ENCODE data around the gene RAET1G.
"Not testable (repeated sequence)": the region's sequence is repeated elsewhere in the genome, so short reads cannot be mapped to it uniquely, and the experiment has no call there.

Gene RAET1G

DNA sequence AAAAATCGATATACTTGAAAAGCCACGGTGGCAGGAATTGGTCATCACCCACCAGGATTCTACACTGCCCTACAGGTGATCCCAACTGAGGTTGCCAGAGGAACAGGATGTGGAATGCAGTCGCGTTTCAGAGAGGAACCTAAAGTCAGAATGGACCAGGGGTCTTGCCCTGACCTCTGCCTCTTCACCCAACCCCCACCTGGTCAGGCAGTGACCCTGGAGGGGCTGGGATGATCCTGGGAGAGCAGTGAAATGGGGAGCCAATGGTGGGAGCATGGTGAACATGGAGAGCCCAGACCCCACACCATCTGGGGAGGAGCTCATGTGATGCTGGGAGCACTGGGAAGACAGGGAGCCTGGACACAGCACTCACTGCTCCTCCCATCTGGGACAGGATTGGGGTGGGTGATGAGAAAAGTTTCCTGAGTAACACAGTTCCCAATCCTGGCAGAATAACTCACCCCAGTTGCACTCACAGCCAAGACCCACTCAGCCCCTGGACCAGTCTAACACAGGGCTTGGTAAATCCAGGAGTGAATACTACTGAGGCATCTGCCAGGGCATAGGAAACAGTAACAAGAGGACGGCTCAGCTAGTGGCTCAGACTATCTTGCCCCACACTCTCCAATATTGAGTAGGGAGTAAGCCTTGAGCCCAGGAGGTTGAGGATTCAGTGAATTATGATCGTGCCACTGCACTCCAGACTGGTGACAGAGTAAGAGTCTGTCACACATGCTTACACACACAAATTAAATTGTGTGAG is 17.2 kb upstream of the RAET1G start:
- Histone ChIP-seq H3K9me3 (ENCODE audit: control insufficient read depth in 1 of 2, low read length in 2 of 2) (no peaks in the 10 kb centered on the region), H3K27ac (ENCODE audit: low read length) (no peak overlapping the region), H3K27me3 (ENCODE audit: low read depth, low read length) (peaks cover 58% of the 10 kb centered on the region), H3K4me3 (ENCODE audit: low read depth in 1 of 2, low read length in 2 of 2) (no peak overlapping the region), H3K4me1 (ENCODE audit: control insufficient read depth in 1 of 2, insufficient read depth in 2 of 2, low read length in 2 of 2) (peaks cover 5 to 24% of the 10 kb centered on the region in 2 donors), H3K36me3 (ENCODE audit: control insufficient read depth in 1 of 2, insufficient read depth in 2 of 2, low read length in 2 of 2) (no peaks in the 10 kb centered on the region)

DNA sequence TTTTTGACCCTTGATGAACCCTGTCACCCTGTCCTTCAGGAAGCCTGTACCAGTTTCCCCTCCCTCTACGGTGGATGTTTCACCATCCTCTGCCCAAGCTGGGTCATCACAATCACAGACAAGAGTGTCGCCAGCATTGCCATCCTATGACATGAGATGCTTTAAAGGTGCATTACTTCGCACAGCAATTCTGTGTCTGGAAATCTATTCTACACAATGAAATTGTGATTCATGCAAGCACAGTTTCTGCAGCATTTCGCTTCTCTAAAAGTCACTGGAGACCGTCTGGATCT is 16.4 kb upstream of the RAET1G start:
- Histone ChIP-seq H3K4me1 (ENCODE audit: control insufficient read depth in 1 of 2, insufficient read depth in 2 of 2, low read length in 2 of 2) (peaks cover 5 to 24% of the 10 kb centered on the region in 2 donors), H3K4me3 (ENCODE audit: low read depth in 1 of 2, low read length in 2 of 2) (no peak overlapping the region), H3K9me3 (ENCODE audit: control insufficient read depth in 1 of 2, low read length in 2 of 2) (no peaks in the 10 kb centered on the region), H3K27me3 (ENCODE audit: low read depth, low read length) (peaks cover 66% of the 10 kb centered on the region), H3K27ac (ENCODE audit: low read length) (no peak overlapping the region), H3K36me3 (ENCODE audit: control insufficient read depth in 1 of 2, insufficient read depth in 2 of 2, low read length in 2 of 2) (no peaks in the 10 kb centered on the region)

DNA sequence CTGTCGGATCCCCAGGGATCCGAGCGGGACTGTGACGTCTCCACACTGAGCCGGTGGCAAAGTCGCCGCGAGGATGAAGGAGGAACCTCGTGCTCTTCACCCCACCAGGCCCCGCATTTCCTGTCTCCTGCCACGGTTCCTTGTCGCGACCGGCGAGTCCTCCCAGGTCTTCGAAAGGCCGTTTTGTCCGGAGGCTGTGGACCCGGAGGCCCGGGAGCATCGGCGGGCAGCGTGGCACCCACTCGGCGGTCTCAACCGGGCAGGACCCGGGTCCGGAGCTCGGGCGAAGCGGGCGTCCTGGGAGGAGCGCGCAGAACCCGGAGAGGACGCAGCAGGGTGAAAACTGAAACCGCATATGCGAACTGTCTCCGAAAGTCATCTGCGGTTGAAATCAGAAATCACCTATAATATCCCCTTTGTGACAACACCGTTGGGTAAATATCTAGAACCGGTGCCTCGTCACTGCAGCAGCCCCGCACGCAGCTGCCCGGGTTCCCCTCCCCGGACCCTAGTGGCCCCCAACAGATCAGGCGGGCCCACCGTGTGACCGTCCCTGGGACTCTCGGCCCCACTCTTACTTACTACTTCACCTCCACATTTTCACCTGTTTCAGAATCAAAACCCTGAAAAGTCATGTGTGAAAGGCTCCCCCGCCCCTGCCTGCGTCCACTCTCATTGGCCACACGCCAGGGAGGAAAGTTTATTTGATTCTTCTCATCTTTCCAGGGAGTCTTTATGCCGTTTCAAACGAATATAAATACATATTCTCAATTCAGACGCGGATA is 15.8 kb upstream of the RAET1G start:
- no peaks in the 10 kb centered on the region for H3K36me3 ChIP-seq (ENCODE audit: control insufficient read depth in 1 of 2, insufficient read depth in 2 of 2, low read length in 2 of 2)
- peaks cover 5 to 24% of the 10 kb centered on the region in 2 donors for H3K4me1 ChIP-seq (ENCODE audit: control insufficient read depth in 1 of 2, insufficient read depth in 2 of 2, low read length in 2 of 2)
- no peaks in the 10 kb centered on the region for H3K9me3 ChIP-seq (ENCODE audit: control insufficient read depth in 1 of 2, low read length in 2 of 2)
- peaks cover 67% of the 10 kb centered on the region for H3K27me3 ChIP-seq (ENCODE audit: low read depth, low read length)
- H3K4me3 ChIP-seq (ENCODE audit: low read depth in 1 of 2, low read length in 2 of 2) = peak overlapping the region; percentile 2 to 58
- no peak overlapping the region for H3K27ac ChIP-seq (ENCODE audit: low read length)

DNA sequence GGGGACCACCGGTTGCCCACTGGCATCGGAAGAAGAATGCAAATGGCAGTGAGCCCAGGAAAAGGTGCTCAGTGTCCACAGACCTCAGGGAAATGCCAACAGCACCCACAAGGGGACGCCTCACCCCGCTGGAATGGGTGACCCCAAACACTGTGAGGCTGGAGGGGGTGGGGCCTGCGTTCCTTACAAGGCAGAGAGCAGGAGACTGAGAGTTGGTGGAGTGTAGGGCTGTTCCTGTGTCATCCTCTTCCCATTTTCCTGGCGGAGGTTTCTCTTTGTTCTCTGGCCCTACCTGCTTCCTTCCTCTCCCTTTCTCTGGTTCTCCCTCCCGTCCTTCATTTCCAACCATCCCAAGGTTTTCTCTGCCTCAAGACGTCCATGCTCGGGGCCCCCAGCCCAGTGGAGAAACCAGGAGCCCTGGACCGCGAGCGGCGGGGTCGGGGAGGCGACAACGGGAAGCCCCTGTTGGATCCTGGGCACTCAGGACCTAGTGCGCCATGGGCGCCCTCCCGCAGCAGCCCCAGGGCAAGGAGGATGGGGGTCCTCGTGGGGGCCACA is 15.2 kb upstream of the RAET1G start:
- peaks cover 70% of the 10 kb centered on the region for H3K27me3 ChIP-seq (ENCODE audit: low read depth, low read length)
- peaks cover 5 to 24% of the 10 kb centered on the region in 2 donors for H3K4me1 ChIP-seq (ENCODE audit: control insufficient read depth in 1 of 2, insufficient read depth in 2 of 2, low read length in 2 of 2)
- not testable (repeated sequence) for H3K9me3 ChIP-seq (ENCODE audit: control insufficient read depth in 1 of 2, low read length in 2 of 2); H3K27ac ChIP-seq (ENCODE audit: low read length); H3K36me3 ChIP-seq (ENCODE audit: control insufficient read depth in 1 of 2, insufficient read depth in 2 of 2, low read length in 2 of 2)
- H3K4me3 ChIP-seq (ENCODE audit: low read depth in 1 of 2, low read length in 2 of 2) = peak overlapping the region; percentile 2 to 58

DNA sequence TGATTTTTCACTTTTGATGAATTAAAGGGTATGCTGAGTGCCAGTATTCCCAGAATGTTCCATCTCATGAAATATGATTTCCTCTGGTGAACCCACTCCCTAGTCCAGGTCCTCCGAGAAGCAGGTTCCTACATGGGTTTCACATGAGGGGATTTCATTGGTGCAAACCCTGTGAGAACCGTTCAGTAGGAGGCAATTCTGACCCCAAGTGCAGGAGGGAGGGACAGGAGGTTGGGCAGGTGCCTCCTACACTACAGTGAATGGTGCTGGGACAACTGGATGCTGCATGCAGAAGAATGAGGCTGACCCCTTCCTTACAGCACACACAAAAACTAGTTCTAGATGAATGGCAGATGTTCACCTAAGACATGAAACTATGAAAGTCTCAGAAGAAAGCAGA is 13.8 kb upstream of the RAET1G start:
- Histone ChIP-seq H3K27ac (ENCODE audit: low read length) (no peak overlapping the region), H3K4me3 (ENCODE audit: low read depth in 1 of 2, low read length in 2 of 2) (no peak overlapping the region), H3K4me1 (ENCODE audit: control insufficient read depth in 1 of 2, insufficient read depth in 2 of 2, low read length in 2 of 2) (peaks cover 5 to 19% of the 10 kb centered on the region in 2 donors), H3K36me3 (ENCODE audit: control insufficient read depth in 1 of 2, insufficient read depth in 2 of 2, low read length in 2 of 2) (no peaks in the 10 kb centered on the region), H3K27me3 (ENCODE audit: low read depth, low read length) (peaks cover 73% of the 10 kb centered on the region), H3K9me3 (ENCODE audit: control insufficient read depth in 1 of 2, low read length in 2 of 2) (no peaks in the 10 kb centered on the region)

DNA sequence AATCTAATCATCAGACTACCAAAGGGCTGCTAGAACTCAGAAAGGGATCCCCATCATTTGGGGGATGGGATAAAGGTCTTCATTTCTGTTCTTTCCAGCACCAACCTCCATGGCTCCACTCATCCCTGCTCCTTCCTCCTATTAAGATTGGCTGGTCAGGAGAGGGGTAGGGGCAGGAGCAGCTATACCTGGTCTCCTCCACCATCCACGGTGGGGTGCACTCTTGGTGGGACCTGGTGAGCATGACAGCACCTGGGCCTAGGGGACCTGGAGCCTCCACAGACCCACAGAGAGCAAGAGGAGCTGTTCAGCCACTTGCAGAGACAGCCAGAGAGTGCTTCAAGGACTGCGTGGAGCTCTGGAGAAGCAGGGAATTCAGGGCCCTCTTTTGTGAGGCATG is 12.7 kb upstream of the RAET1G start:
- H3K9me3 ChIP-seq (ENCODE audit: control insufficient read depth in 1 of 2, low read length in 2 of 2) = no peaks in the 10 kb centered on the region
- H3K4me3 ChIP-seq (ENCODE audit: low read depth in 1 of 2, low read length in 2 of 2) = no peak overlapping the region
- no peak overlapping the region for H3K27ac ChIP-seq (ENCODE audit: low read length)
- H3K36me3 ChIP-seq (ENCODE audit: control insufficient read depth in 1 of 2, insufficient read depth in 2 of 2, low read length in 2 of 2) = no peaks in the 10 kb centered on the region
- peaks cover 5 to 11% of the 10 kb centered on the region in 2 donors for H3K4me1 ChIP-seq (ENCODE audit: control insufficient read depth in 1 of 2, insufficient read depth in 2 of 2, low read length in 2 of 2)
- H3K27me3 ChIP-seq (ENCODE audit: low read depth, low read length) = peaks cover 71% of the 10 kb centered on the region

GRCh38 chr6:149935246-149935645 is 12.3 kb upstream of the RAET1G start:
- Histone ChIP-seq H3K4me3 (ENCODE audit: low read depth in 1 of 2, low read length in 2 of 2) (no peak overlapping the region), H3K4me1 (ENCODE audit: control insufficient read depth in 1 of 2, insufficient read depth in 2 of 2, low read length in 2 of 2) (peaks cover 5 to 11% of the 10 kb centered on the region in 2 donors), H3K27ac (ENCODE audit: low read length) (no peak overlapping the region), H3K9me3 (ENCODE audit: control insufficient read depth in 1 of 2, low read length in 2 of 2) (no peaks in the 10 kb centered on the region), H3K36me3 (ENCODE audit: control insufficient read depth in 1 of 2, insufficient read depth in 2 of 2, low read length in 2 of 2) (no peaks in the 10 kb centered on the region), H3K27me3 (ENCODE audit: low read depth, low read length) (peaks cover 66% of the 10 kb centered on the region)

DNA sequence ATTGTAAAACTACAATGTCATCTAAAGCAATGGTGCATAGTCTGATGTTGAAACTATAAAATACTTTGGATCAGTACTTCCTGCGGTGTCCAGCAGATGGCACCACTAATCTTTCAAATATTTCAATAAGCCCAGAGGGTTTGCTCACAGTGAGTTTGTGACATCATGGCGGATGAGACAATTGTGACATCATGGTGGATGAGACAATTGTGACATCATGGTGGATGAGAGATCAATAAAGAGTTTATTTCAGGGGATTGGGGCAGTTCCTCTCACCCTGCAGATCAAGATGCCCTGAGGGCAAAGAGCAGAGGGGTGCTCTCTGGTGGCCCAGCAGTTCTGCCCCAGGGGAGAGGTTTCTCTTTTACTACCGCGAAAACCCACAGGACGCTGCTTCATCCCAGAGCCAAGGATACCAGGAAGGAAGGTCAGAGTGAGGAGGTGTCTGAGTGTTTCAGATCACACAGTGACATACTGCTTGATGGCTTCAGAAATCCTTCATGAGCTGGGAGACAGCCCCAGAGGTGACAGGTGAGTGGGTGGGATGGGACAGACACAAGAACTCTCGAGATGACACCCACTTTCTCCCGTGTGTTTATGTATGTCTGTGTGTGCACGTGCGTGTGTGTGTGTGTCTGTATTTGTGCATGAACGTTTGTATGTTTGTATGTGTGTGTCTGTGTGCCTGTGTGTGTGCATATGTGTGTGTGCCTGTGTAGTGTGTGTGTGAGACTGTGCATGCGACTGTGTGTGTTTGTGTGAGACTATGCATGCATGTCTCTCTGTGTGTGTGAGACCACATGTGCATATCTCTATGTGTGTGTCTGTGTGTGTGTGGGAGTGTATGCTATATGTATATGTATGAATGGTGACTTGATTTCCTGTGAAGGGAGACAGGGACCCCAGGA is 11.6 kb upstream of the RAET1G start:
- Histone ChIP-seq H3K27me3 (ENCODE audit: low read depth, low read length) (peaks cover 62% of the 10 kb centered on the region), H3K27ac (ENCODE audit: low read length) (no peak overlapping the region)

DNA sequence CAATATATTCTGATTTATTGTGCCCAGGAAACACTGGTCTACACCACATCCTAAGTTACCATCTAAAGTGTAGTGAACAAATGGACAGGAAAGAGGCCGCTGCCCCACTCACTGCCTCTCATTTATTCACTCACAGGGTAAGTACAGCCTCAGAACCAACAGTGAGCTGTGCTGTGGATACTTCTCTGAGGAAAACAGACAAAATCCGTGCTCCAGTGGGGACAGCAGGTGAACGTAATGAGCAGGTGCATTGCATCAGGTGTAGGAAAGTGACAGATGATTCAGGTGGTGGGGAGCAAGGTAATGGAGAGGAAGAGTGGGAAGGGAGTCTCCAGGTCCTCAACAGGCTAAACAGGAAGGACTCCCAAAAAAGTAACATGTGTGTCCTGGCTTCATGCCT is 10.5 kb upstream of the RAET1G start:
- Histone ChIP-seq H3K9me3 (ENCODE audit: control insufficient read depth in 1 of 2, low read length in 2 of 2) (no peaks in the 10 kb centered on the region), H3K36me3 (ENCODE audit: control insufficient read depth in 1 of 2, insufficient read depth in 2 of 2, low read length in 2 of 2) (no peaks in the 10 kb centered on the region), H3K27me3 (ENCODE audit: low read depth, low read length) (peaks cover 57% of the 10 kb centered on the region), H3K27ac (ENCODE audit: low read length) (no peak overlapping the region), H3K4me1 (ENCODE audit: control insufficient read depth in 1 of 2, insufficient read depth in 2 of 2, low read length in 2 of 2) (peaks cover 4% of the 10 kb centered on the region in 2 donors), H3K4me3 (ENCODE audit: low read depth in 1 of 2, low read length in 2 of 2) (no peak overlapping the region)

More for the DNA sequence above, 11.6 kb upstream of the RAET1G start:
- Histone ChIP-seq H3K9me3 (ENCODE audit: control insufficient read depth in 1 of 2, low read length in 2 of 2) (no peaks in the 10 kb centered on the region), H3K36me3 (ENCODE audit: control insufficient read depth in 1 of 2, insufficient read depth in 2 of 2, low read length in 2 of 2) (no peaks in the 10 kb centered on the region), H3K4me1 (ENCODE audit: control insufficient read depth in 1 of 2, insufficient read depth in 2 of 2, low read length in 2 of 2) (peaks cover 5 to 11% of the 10 kb centered on the region in 2 donors), H3K4me3 (ENCODE audit: low read depth in 1 of 2, low read length in 2 of 2) (no peak overlapping the region)

DNA sequence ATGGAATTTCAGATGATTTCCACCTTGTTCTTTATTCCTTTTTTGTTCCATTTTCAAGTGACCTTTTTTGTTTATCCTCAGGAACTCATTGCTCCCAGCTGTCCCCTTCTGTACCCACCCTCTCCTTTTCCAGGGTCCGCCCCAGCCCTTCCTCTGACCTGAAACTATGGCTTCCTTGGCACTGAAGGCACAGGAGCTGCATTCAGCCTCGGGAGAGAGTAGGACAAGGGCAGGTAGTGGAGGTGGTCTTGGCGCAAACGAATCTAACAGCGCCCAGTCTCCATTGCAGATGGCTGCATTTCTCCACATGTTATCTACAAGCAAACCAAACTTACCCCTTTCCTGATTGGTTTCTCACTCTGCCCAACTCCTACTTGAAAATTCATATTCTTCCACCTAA is 10.1 kb upstream of the RAET1G start:
- Histone ChIP-seq H3K27me3 (ENCODE audit: low read depth, low read length) (peaks cover 53% of the 10 kb centered on the region), H3K9me3 (ENCODE audit: control insufficient read depth in 1 of 2, low read length in 2 of 2) (no peaks in the 10 kb centered on the region), H3K4me3 (ENCODE audit: low read depth in 1 of 2, low read length in 2 of 2) (no peak overlapping the region), H3K36me3 (ENCODE audit: control insufficient read depth in 1 of 2, insufficient read depth in 2 of 2, low read length in 2 of 2) (no peaks in the 10 kb centered on the region), H3K4me1 (ENCODE audit: control insufficient read depth in 1 of 2, insufficient read depth in 2 of 2, low read length in 2 of 2) (no peaks in the 10 kb centered on the region), H3K27ac (ENCODE audit: low read length) (no peak overlapping the region)

DNA sequence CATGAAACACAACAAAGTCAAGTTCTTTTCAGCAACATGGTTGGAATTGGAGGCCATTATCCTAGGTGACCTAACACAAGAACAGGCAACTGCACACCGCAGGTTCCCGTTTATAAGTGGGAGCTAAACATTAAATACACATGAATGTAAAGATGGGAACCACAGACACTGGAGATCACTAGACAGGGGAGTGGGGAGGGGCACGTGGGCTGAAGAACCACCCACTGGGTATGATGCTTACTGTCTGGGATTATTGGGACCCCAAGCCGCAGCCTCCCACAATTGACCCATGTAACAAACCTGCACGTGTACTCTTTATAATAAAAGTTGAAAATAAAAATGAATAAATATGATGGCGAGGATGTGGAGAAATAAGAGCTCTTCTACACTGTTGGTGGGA is 8.6 kb upstream of the RAET1G start:
- no peak overlapping the region for H3K27ac ChIP-seq (ENCODE audit: low read length)
- peaks cover 40% of the 10 kb centered on the region for H3K27me3 ChIP-seq (ENCODE audit: low read depth, low read length)
- no peaks in the 10 kb centered on the region for H3K36me3 ChIP-seq (ENCODE audit: control insufficient read depth in 1 of 2, insufficient read depth in 2 of 2, low read length in 2 of 2)
- no peaks in the 10 kb centered on the region for H3K4me1 ChIP-seq (ENCODE audit: control insufficient read depth in 1 of 2, insufficient read depth in 2 of 2, low read length in 2 of 2)
- H3K4me3 ChIP-seq (ENCODE audit: low read depth in 1 of 2, low read length in 2 of 2) = no peak overlapping the region
- no peaks in the 10 kb centered on the region for H3K9me3 ChIP-seq (ENCODE audit: control insufficient read depth in 1 of 2, low read length in 2 of 2)
